GM19238 (cell line): ENCODE measurements around the gene CZIB.
"Not testable (repeated sequence)": the region's sequence is repeated elsewhere in the genome, so short reads cannot be mapped to it uniquely, and the experiment has no call there.

ENCODE experiments used
- DNase-seq: peaks from one replicate; pipeline ENCODE4 v3.0.0; 2011; ENCODE audit warnings: low spot score; ENCODE audit not compliant: insufficient read length

The CZIB gene

DNA sequence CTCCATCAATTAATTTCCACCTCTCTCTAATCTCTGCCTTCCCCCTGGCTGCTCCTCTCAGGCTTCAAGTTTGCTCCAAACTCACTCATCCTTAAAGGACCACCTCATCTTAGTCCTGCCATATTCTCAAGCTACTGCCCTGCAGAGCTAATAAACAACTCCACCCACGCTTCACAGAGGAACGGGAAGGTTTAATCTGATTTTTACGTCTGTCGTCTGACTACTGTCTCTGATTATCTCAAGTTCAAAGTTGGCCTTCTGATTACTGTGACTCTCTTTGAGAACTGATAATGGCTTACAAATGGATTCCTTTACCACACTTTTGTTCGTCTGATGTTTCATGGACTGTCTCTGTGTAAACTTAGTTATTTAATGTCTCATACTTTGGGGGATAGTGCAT is 31.4 kb downstream of the CZIB start:
- DNase-seq = no peak

DNA sequence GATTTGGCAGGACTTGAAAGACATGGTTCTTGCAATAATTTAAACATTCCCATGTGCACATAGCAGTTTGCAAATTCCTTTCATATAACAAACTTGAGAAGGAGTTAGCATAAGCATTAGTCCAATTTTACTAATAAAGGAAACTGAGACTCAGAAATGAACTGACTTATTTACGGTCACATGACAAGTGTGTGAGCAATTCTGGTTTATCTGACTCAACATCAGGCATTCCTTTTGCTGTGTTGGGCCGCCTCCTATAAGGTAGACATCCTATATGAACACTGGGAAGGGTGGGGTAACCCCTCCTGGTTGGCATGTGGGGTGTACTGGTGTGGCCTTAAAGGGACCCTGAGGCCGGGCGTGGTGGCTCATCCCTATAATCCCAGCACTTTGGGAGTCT is 32.3 kb downstream of the CZIB start:
- no peak for DNase-seq

DNA sequence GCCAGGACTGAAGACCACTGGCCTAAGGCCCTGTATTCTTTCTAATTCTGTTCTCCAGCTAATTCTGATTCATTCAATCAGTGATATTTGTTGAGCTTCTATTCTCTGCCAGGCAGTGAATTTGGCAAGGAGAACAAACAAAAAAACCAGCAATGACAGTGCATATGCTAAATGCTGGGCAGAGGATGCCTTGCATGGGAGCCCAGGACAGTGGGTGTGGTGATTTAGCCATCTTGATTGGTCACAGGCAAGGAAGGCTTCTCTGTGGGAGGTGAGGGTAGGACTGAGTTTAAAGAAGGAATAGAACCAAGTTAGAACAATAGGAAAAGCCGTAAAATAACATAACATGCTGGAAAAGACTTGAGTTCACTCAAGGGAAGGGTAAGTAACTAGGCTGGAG is 33.0 kb downstream of the CZIB start:
- DNase-seq = no peak

GRCh38 chr1:53186533-53186932 is 33.9 kb downstream of the CZIB start:
- DNase-seq = no peak

GRCh38 chr1:53185955-53186297 is 34.5 kb downstream of the CZIB start:
- not testable (repeated sequence) for DNase-seq

DNA sequence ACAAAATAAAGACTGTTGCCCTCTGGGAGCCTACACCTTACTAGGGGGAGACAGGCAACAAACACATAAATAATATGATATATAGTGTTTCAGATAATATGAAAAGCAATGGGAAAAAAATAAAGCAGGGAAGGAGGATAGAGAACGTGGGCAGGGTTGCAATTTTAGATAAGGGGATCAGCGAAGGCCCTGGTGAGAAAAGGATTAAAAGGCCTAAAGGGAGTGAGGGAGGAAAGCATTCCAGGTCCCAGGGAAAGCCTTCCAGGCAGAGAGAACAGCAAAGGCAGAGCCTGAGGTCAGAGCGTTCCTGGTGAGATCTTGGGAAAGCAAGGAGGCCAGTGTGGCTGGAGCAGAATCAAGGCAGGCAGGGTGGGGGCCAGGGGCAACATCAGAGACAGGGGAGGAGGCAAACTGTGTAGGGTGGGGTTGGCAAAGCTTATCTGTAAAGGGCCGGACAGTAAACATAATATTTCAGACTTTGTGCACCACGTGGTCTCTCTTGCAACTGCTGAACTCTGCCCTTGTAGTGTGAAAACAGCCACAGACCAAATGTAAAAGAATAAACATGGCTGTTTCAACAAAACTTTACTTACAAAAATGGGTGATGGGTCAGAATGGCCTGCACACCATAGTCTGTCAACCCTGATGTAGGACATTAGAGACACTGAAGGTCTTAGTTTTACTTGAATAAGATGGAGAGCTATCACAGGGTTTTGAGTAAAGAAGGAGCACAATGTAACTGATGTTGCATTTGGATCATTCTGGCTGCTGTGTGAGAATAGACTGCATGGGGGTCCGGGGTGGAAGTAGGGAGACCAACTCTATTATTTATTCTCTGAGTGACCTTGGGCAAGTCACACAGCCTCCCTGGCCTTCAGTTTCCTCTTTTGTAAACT is 37.1 kb downstream of the CZIB start:
- DNase-seq = no peak

- no peak for DNase-seq
Measured at GRCh38 chr1:53182716-53183094, 37.7 kb downstream of the CZIB start.

GRCh38 chr1:53182111-53182593 is 38.3 kb downstream of the CZIB start:
- peak; percentile 53 for DNase-seq

- DNase-seq = no peak
Measured at GRCh38 chr1:53180951-53181350, 39.5 kb downstream of the CZIB start.

GRCh38 chr1:53180226-53180625 is 40.2 kb downstream of the CZIB start:
- DNase-seq = no peak

DNA sequence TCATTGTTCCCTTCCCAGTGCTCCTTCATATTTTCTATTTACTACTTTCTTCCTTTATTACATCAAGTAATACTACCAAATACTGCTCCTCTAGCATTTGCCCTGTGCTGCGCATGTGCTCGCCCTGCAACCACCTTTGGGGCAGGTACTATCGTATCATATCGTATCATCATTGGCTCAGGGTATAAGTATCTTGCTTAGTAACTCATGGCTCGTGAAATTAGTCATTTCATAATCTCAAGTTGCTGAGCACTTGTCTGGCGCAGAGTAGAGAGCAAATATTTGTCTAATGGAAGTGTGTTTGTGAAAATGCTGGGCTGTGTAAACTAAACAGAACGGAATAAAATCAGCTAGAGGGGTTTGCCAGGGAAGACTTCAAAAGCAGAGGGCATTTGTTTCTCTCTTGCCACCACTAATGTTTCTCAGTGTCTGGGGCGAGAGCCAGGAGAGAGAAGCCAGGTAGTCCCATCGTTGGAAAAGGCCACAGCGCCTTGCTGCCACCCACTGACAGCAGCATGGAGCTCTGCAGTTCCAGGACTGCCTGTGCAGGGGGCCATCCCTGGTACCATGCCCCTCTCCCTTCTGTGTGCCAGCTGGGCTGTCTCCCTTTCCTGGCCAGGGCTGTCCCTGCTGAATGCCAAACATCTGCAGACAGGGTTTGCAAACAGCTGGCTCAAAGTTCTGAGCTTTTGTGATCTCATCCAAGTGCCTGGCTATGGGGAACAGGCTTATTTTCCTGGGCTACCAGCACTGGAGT is 43.8 kb downstream of the CZIB start:
- DNase-seq = no peak

GRCh38 chr1:53174971-53175913 is 45.2 kb downstream of the CZIB start:
- no peak for DNase-seq

DNA sequence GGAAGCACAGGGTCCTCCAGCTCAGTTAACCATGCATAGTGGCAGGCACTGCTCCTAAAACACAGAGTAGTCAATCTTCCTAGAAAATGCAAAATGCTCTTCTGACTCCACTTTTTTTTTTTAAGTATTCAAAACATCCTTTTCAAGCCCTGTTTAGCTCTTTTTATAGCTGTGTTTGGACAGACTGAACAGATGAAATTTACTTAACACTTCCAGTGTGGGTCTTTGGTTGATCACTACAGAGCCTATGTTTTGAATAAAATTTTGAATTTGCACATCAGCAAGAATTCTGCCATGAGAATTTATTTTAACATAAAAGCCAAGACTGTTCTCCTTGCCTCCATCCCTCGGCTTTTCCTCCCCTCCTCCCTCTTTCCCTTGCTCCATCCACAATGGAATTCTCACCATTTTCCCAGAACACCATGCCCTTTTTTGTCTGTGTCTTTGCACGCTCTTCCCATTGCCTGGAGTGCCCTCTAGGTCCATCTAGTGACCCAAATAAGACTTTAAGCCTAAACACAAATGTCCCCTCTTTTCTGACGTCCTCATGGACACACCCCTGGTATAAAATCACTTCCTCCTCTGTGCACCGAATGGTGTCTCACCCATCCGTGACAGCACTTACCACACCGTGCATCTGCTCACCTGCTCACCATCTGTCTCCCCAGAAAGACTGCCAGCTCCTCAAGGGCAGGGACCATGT is 47.9 kb downstream of the CZIB start:
- DNase-seq = peak; percentile 44

DNA sequence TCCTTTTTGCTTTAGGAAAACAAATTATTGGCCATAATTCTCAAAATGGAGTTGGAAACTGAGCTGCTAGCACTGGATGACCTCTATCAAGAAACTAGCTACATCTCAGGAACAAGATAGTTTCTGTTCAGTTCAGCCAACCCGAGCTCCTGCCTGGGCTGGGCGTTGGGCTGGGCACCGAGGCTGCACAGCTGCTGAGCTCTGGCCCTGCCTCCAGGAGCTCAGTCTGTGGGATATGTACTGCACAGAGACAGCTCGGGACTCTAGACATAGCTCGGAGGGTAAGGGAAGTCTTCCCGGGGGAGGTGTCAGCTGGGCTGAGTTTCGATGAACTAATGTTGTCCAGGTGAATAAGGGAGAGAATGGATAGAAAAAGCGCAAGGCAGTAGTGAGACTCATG is 53.5 kb downstream of the CZIB start:
- no peak for DNase-seq

DNA sequence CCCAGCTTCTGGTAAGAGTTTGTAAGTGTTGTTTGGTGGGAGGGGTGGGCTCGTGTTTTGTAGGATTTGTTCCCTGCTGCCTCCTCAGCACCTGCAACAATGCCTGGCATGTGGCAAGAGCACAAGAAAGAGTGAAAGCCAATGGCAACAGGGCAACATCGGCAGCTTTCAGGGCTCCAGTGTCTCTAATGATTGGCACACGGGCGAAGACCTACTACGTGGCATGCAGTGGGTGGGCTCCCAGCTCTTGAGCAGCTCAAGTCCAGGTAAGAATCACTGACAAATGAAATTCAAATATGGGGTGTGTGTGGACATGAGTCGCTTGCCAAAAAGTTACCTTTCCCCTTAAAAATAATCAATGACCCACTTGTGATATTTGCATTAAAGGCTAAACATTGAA is 54.1 kb downstream of the CZIB start:
- DNase-seq = no peak

DNA sequence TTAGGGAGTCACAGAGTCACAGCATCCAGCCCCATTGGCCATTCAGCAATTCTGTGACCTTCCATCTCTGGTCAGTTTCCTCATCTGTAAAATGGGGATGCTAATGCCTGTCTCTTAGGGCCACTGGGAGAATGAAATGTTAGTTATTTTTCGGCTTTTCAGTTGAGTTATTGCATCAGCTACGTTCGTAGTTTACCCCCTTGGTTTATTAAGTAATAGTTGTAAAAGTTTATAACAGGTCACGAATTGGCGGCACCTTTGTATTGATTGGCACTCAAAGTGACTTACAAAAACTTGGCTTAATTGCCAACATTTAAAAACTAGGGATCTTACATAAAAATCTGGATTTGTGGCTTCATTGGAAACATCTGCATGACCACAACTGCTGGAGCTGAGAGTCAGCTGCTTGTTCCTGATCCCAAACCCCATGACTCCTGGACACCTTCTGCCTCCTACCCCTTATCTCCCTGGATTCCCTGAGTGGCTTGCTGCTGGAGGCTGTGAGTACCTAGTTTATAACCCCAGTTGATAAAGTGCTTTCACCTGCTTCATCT is 54.9 kb downstream of the CZIB start:
- DNase-seq = no peak
